ENCODE measurements around the gene CCDC184. TPM values are rescaled to one million over a fixed set of nuclear protein-coding genes. Genes with fewer than 3 reads are reported as not detected.
"Not testable (repeated sequence)": the region's sequence is repeated elsewhere in the genome, so short reads cannot be mapped to it uniquely, and the experiment has no call there.

CCDC184 gene
- total RNA-seq, 2 donors from 2014 or later = 1.9 to 3.7 TPM

GRCh38 chr12:48145981-48146380 lies 37.5 kb upstream of the CCDC184 start:
- H3K27ac ChIP-seq = no peak overlapping the region
- H3K9me3 ChIP-seq = no peaks in the 10 kb centered on the region
- H3K36me3 ChIP-seq = peaks cover 2 to 14% of the 10 kb centered on the region in 2 donors
- TF ChIP-seq, protein P1, sequence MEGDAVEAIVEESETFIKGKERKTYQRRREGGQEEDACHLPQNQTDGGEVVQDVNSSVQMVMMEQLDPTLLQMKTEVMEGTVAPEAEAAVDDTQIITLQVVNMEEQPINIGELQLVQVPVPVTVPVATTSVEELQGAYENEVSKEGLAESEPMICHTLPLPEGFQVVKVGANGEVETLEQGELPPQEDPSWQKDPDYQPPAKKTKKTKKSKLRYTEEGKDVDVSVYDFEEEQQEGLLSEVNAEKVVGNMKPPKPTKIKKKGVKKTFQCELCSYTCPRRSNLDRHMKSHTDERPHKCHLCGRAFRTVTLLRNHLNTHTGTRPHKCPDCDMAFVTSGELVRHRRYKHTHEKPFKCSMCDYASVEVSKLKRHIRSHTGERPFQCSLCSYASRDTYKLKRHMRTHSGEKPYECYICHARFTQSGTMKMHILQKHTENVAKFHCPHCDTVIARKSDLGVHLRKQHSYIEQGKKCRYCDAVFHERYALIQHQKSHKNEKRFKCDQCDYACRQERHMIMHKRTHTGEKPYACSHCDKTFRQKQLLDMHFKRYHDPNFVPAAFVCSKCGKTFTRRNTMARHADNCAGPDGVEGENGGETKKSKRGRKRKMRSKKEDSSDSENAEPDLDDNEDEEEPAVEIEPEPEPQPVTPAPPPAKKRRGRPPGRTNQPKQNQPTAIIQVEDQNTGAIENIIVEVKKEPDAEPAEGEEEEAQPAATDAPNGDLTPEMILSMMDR (IDR thresholded peaks at IDR 0.05) = no peak
- TF ChIP-seq POLR2A (IDR thresholded peaks at IDR 0.05) (no peak), POLR2AphosphoS5 (IDR thresholded peaks at IDR 0.05) (no peak)
- DNase-seq (ENCODE audit: low spot score) = no peak
- 38% methylated on average over 1 of the region's 1 CpG for WGBS
- H3K4me3 ChIP-seq = no peak overlapping the region
- intact Hi-C loops (cut with DNase I) = no loop called here
- no peaks in the 10 kb centered on the region for H3K4me1 ChIP-seq (replicated peaks)
- H3K27me3 ChIP-seq (replicated peaks; ENCODE audit: insufficient read depth) = no peaks in the 10 kb centered on the region

GRCh38 chr12:48151103-48151771 lies 32.2 kb upstream of the CCDC184 start:
- Histone ChIP-seq H3K36me3 (peaks cover 3 to 21% of the 10 kb centered on the region in 2 donors), H3K27ac (no peak overlapping the region), H3K4me3 (no peak overlapping the region), H3K27me3 (replicated peaks; ENCODE audit: insufficient read depth) (no peaks in the 10 kb centered on the region), H3K4me1 (replicated peaks) (no peaks in the 10 kb centered on the region), H3K9me3 (no peaks in the 10 kb centered on the region)
- DNase-seq (ENCODE audit: low spot score) = no peak
- intact Hi-C loops (cut with DNase I) = no loop called here
- WGBS = 80% methylated on average over 2 of the region's 2 CpGs
- no peak for TF ChIP-seq POLR2A (IDR thresholded peaks at IDR 0.05)
- TF ChIP-seq, protein P1 (IDR thresholded peaks at IDR 0.05) = no peak
- peak; percentile 16 for TF ChIP-seq POLR2AphosphoS5 (IDR thresholded peaks at IDR 0.05)

- not testable (repeated sequence) for H3K36me3 ChIP-seq; H3K27me3 ChIP-seq (replicated peaks; ENCODE audit: insufficient read depth); H3K27ac ChIP-seq; DNase-seq (ENCODE audit: low spot score); H3K4me1 ChIP-seq (replicated peaks); H3K4me3 ChIP-seq; H3K9me3 ChIP-seq
- intact Hi-C loops (cut with DNase I) = loop anchor here (5.0 kb wide), 2 partner anchors 33 to 48 kb away; partner anchors contain the start of gene SENP1
- WGBS = 91% methylated on average over 5 of the region's 5 CpGs
These were observed 27.7 kb upstream of the CCDC184 start for GRCh38 chr12:48155786-48156185.

DNA sequence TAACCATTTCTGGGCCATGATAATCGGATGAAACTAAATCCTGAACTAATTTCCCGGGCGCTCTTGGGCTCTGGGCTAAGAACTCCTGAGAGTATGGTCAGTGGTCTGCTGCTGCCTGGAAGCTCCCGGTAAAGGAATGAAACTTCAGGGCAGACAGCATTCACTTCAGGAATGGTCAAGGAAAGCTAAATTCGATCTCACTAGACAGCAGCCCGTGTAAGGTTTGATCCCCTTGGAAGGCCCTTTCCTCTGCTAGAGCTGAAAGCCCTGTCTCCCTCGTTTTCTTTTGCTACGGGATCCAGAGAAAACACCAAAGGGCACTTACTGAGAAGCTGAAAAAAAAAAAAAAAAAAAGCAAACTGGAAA lies 26.8 kb upstream of the CCDC184 start:
- DNase-seq (ENCODE audit: low spot score) = no peak
- Histone ChIP-seq H3K36me3 (peaks cover 0 to under 1% of the 10 kb centered on the region in 2 donors), H3K4me1 (replicated peaks) (no peaks in the 10 kb centered on the region), H3K27me3 (replicated peaks; ENCODE audit: insufficient read depth) (no peaks in the 10 kb centered on the region), H3K4me3 (peak overlapping the region; percentile 72 to 75), H3K9me3 (no peaks in the 10 kb centered on the region), H3K27ac (peak overlapping the region; percentile 68 to 82)
- TF ChIP-seq POLR2AphosphoS5 (IDR thresholded peaks at IDR 0.05) (no peak), POLR2A (IDR thresholded peaks at IDR 0.05) (no peak)
- TF ChIP-seq, protein P1 (IDR thresholded peaks at IDR 0.05) = no peak
- 21% methylated on average over 8 of the region's 8 CpGs for WGBS
- intact Hi-C loops (cut with DNase I) = loop anchor here (5.0 kb wide), 2 partner anchors 34 to 49 kb away; partner anchors contain the start of gene SENP1

GRCh38 chr12:48157018-48157888 lies 26.2 kb upstream of the CCDC184 start, which contains the start of gene ASB8:
Gene ASB8, minus strand, starts transcription at chr12:48157515. Its CDS starts 4,019 bp downstream, at chr12:48153496.
- peak within 1 kb of the TSS; percentile 68 to 82 for H3K27ac ChIP-seq
- H3K4me1 ChIP-seq (replicated peaks) = no peaks in the 10 kb centered on the region
- no peaks in the 10 kb centered on the region for H3K36me3 ChIP-seq
- peak within 1 kb of the TSS; percentile 72 to 75 for H3K4me3 ChIP-seq
- intact Hi-C loops (cut with DNase I) = loop anchor here (5.0 kb wide), 2 partner anchors 35 to 50 kb away; partner anchors contain the start of gene SENP1
- no peaks in the 10 kb centered on the region for H3K27me3 ChIP-seq (replicated peaks; ENCODE audit: insufficient read depth)
- DNase-seq (ENCODE audit: low spot score) = peak; percentile 96
- peak; percentile 97 for TF ChIP-seq POLR2AphosphoS5 (IDR thresholded peaks at IDR 0.05)
- TF ChIP-seq POLR2A (IDR thresholded peaks at IDR 0.05) = peak; percentile 31
- TF ChIP-seq, protein P1 (IDR thresholded peaks at IDR 0.05) = peak in 3 of 4 experiments; percentile 37 to 73 (median 67)
- H3K9me3 ChIP-seq = no peaks in the 10 kb centered on the region
- WGBS = under 1% methylated on average over 56 of the region's 56 CpGs
